ENCODE measurements around the gene INS.

The INS gene

DNA sequence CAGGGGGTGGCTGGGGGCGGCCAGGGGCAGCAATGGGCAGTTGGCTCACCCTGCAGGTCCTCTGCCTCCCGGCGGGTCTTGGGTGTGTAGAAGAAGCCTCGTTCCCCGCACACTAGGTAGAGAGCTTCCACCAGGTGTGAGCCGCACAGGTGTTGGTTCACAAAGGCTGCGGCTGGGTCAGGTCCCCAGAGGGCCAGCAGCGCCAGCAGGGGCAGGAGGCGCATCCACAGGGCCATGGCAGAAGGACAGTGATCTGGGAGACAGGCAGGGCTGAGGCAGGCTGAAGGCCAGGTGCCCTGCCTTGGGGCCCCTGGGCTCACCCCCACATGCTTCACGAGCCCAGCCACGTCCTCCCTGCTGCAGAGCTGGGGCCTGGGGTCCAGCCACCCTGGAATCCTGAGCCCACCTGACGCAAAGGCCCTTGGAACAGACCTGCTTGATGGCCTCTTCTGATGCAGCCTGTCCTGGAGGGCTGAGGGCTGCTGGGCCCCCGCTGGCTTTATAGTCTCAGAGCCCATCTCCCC, at the start of gene INS:
INS (minus strand) TSS at position 474 of the 524 bp plus-strand sequence; CDS start at position 236, 238 bp downstream.
- no peak for DNase-seq

DNA sequence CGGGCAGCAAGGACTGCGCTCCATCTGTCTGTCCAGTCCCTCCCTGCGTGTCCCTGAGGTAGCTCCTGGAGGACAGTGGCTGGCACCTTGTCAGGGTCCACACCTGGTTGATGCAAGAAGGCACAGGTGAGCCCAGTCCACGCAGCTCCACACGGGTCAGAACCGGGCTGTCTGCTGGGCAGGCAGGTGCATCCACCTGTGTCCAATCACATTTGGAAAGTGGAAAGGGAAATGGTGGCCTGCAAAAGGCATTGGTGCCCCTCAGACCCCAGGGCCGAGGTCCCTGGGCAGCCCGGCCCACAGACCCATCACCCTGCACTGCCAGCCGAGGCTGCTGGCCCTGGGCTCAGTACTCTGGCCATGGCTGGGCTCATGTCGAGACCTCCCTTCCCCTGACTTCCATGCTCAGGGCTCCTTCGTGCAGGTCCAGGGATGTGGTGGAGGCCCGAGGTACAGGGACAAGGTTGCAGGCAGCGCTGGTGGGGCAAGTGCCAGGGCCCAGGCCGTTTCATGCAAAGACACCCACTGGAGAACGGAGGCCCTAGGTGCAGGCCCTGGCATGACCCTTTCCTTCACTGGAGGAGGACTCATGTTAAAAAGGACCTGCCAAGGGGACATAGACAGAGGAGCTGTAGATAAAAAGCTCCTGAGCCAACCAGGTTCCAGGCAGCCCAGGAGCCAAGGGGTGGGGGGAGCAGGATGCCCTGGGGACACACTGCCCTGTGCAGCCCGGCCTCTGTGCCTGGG, 49.5 kb upstream of the INS start:
- DNase-seq = no peak

DNA sequence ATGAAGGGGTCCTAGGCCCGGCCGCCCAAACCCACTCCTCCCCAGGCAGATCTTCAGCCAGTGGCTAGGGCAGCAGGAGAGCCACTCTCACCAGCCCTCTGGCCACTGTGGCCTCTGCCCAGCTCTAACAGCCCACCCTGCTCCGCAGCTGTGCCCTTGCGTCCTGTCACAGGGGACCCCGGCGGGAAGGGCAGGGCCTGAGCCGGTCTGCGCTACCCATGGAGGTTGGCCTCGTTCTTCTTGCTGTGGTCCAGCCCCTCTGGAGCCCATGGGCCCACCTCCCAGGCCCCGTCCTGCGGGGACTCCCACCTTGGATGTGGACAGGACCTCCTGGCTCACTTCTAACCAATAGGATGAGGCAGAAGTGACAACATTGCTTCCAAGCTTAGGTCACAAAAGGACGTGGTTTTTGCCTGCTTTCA, 48.9 kb upstream of the INS start:
- no peak for DNase-seq

DNA sequence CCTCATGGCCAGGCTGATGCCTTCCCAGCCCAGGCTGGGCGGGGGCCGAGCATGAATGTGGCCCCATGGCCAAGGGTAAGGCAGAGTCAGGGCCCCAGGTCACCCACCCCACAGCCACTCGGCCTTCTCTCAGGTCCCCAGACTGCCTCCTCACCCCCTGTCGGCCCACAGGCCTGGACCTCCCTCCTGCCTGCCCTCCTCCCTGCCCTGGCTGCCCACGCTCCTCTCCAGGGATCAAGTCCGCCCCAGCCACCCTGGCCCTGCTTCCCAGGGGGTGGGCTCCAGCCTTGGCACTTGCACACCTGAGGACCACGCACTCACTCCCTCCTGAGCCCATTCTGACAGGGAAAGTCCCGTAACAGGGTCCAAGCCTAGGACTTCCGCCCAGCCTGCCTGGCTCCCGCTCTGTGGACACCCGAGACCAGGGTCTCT, 48.4 kb upstream of the INS start:
- no peak for DNase-seq

DNA sequence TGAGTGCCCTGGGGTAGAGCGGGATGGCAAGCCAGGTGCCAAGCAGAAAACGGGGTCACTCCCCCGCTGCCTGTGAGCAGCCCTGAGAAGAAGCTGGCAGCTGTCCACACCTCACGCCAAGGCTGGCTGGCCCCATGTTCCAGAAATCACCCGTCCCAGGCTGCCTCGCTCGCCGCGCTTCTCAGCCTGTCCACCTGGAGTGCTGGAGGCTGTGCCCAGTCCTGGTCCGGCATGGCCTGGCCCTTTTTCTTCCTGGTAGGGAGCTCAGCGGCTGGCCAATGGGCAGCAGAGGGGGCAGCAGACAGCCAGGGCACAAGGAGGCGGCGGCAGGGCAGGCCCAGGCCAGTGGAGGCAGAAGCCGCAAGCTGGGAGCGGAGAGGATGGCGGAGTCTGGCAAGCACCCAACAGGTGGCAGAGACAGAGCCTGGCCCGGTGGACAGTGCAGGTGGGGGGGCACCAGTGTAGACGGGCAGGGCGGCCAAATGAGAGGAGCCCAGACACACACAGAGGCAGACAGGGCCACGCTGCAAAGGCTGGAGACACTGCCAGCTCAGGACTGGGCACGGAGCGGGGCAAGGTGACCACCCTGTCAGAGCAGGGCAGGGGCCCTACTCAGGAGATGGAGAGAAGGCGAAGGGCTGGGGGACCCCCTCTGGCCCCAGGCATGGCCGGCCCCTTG, 47.8 kb upstream of the INS start:
- DNase-seq = no peak

DNA sequence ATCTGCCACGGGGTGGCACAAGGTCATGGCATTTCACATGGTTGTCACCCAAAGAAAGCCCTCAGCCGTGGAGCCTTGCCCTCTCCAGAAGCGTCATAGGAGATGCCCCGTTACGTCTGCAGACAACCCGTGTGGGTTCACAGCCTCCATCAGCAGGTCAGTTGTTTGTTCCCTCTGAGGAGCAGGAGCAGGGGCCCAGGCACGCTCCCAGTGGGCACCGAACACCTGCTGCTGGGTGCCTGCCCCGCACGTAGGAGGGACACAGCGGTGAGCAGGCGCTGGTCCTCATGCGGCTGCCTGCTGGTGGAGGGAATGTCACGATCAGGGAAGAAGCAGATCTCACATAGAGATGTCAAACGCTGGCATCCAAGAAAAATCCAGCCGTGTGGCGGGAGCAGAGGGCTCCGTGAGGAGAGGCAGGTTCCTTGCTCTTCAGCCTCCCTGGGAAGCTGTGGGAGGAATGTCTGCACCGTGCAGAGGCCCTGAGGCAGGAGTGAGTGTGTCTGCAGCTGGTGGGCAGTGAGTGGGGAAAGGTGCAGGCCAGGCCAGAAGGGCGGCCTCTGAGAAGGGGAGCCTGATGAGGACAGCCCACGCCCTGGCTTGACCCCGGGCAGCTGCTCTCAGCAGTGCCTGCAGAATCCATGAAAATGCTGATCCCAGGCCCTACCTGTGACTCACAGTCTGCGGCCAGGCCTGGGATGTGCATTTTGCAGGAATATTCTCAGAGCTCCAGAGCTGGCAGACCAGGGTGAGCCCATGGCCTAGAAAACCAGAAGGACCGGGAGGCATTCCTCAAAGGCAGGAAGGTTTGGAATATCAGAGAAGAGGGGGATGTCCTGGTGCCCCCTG, 47.0 kb upstream of the INS start:
- no peak for DNase-seq

DNA sequence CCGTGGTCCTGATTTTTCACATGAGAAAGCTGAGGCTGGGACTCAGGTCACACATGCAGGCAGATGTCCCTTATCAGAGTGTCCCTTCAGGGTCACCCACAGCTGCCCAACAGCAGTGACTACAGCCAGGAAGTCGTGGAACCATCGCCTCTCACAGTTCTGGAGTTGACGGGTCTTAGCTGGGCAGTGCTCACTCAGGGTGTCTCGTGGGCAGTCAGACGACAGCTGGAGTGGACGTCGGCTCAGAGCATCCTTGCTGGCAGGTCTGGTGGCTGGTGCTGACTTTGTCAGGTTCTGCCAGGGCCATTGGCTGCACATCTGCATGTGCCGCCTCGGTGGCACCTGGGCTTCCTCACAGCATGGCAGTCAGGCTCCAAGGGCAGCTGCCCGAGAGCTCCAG, 46.2 kb upstream of the INS start:
- no peak for DNase-seq

DNA sequence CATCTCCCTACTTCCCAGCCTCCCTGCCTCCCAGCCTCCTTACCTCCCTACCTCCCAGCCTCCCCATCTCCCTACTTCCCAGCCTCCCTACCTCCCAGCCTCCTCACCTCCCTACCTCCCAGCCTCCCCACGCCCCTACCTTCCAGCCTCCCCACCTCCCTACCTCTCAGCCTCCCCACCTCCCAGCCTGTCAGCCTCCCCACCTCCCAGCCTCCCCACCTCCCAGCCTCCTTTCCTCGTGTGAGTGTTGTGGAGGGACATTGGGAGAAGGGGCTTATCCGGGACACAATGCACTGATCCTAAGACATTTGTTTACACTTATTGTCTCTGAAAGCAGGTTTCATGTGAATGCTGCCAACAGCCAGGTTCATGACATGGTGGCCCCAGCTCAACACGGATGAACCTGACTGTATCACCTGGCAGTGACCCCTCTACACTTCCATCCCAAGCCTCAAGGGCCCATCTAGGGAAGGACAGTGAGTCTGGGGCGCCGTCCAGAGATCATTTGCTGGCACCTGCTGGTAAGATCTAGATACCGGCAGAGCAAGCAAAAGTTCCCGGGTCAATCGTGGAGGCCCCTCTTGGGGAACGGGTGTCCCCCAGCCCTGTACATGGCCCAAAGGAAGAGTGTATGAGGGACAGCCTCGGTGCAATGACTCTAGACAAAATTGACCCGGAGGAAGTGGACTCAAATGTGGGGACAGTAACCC, 45.1 kb upstream of the INS start:
- DNase-seq = no peak

DNA sequence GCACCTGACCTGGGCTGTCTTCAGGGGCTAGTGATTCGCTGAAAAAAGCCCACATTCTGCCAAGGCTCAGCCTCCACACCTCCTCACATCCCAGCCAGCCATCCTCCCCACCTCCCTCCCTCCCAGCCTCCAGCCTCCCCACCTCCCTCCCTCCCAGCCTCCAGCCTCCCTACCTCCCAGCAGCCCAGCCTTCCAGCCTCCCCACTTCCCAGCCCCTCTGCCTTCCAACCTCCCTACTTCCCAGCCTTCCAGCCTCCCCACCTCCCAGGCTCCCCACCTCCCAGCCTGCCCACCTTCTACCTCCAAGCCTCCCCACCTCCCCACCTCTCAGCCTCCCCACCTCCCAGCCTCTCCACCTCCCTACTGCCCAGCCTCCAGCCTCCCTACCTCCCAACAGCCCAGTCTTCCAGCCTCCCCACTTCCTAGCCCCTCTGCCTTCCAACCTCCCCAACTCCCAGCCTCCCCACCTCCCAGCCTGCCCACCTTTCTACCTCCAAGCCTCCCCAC, 44.3 kb upstream of the INS start:
- no peak for DNase-seq

DNA sequence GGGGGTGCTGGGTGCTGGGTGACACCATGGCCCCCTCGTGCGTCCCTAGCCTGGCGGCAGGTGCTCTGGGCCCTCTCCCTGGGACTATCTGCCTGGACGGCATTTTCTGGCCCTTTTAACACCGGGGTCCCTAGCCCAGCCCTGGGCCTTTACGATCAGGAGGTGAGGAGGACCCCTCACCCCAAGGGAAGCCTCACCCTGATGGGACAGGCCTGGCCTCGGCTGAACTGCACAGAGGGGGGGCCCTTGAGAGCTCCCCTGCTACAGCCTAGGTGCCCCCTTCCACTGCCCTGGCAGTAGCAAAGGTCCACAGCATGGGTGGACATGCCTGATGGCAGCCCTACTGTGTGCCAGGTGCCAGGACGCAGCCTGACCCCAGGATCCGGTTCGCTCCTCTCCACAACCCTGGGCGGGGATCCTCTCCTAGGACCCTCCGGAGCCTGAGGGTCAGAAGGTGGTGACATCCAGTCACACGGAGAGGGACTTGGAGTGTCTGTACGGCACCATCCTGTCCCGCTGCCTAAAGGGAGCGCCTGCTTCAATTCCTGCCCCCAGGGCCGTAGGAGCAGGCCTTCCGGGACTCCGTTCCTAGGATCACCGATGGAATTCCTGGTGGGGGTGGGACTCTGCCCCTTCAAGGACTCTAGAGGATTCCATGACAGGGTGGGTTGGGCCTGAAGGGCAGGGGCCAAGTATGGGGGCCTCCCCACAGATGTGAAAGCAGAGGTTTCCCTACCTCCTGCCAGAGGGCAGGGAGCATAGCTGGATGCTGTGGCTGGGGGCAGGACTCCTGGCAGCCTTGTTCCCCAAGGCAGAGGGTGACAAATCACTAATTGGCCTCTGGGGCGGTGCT, 43.6 kb upstream of the INS start:
- no peak for DNase-seq

DNA sequence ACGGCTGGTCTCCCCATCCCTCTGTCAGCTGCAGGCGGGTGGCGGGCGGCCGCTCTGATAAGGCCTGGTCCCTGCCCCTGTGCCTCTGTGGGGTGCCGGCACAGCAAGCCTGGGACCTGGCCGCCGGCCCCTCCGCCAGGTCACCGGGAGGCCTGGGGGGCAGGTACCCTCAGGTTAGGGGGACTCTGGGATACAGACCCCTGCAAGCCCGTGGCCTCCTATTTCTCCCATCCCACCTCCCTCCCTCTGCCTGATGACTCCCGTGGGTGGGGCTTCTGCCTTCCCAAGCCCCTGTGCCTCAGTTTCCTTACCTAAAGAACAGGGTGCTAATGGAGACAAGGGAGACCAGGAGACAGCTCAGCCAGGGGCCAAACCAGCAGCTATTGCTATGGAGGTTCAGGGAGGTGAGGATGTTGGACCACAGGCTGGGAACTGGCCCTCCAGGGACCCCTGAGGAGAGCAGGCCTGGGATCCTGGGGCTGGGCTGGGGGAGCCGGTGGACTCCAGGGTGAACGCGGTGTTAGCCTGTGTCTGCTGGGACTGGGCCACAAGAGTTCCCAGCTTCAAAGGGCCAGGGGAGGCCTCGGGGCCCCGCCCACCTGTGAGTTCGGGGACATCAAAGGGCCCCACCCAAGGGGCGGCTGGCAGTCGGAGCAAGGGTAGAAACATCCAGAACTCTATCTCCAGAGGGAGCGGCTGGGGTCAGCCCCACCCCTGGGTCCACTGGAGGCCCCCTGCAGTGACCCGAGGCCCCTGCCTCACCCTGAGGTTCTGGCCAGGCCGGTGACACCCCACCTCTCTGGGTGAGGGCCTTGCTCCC, 42.6 kb upstream of the INS start:
- DNase-seq = no peak

DNA sequence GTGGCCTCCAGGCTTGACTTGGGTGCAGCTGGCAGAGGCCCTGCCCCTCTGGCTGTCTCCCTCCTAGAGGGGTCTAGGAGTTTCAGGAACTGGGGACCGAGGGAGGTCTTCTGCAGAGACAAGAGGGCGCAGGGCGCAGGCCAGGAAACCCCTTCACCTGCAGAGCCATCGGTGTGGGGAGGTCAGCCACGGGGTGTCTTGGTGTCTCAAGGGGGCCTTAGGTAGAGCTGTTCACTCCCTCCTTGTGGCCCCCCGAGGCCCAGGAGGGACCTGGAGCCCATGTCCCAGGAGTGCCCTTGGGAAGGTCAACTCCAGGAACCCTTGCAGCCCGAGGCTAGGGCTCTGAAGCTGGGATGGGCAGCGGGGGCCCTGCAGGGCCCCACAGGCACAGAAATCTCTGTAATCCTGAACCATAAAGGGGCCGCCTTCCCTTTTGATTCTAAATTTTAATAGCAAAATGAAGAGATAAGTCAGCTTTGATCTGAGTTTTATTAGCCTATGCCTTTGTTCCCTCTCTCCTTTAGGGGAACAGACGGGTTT, 42.0 kb upstream of the INS start:
- no peak for DNase-seq

DNA sequence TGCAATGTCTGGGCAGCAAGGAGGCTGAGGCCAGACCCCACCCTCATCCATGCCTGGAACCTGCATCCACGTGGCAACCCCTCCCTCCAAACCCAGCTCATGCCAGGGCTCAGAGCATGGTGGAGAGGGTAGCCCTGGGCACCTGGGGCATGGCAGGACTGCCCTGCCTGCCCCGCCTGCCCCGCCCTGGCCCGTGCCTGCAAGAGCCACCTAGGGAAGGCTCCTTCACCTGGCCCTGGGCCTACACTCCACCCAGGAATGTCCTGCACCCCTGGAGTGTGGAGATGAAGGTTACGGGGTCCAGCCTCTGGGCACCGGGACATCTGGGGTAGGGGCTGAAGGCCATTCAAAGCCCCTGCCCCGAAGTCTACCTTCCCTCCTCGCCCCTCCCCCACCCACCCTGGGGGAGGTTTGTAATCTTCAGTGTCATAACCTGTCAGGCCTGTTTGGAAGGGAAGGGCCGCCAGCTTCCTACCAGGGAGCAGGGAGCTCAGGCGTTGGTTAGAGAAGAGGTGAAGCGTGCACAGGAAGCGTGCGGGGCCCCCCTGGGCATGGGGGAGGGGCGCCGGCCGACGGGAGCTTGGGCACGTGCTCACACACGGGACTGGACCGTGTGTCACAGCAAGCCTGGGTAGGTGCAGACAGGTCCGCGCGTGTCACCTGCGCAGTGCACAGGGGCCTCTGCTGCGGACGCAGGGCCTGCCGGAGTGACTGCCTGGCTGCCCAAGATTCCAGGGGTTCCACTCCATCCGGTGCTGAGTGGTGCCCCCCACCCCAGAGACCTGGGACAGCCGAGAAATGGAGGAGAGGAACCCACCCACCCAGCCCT, 41.3 kb upstream of the INS start:
- DNase-seq = no peak

DNA sequence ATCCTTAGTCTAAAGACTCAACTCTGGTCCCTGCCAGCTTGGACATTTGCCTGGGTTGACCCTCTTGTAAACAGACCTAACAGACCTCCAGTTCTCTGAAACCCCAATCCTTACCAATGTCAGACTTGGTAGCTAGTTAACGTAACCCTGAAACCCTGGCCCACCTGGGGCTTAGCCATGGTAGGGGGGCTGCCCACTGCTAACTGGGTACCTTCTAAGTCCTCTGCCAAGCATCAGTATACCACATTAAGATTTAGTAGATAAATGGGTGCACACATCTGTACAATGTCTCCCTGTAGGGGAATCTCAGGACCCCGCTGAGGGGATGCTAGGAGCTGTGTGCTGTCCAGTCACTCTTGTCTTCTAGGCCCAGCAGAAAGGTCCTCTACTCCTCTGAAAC, 40.5 kb upstream of the INS start:
- DNase-seq = no peak

DNA sequence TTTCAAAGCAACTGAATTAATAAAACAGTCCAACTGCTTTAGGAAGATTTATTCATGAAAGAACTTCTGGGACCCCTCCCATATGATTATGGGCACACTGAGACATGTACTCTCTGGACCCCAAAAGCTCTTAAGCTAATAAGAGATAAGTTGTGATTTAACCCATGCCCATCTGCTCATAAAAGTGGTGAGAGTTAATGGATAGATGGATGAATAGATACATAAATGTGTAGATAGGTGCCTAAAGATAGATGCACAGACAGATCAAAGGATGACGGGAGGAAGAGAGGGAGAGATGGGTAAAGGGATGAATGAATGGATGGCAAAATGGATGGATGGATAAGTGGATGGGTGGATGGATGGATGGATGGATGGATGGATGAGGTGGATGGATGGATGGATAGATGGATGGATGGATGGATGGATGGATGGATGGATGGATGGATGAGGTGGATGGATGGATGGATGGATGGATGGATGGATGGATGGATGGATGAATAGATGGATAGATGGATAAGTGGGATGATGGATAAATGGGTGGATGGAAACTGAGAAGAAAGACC, 40.0 kb upstream of the INS start:
- no peak for DNase-seq

DNA sequence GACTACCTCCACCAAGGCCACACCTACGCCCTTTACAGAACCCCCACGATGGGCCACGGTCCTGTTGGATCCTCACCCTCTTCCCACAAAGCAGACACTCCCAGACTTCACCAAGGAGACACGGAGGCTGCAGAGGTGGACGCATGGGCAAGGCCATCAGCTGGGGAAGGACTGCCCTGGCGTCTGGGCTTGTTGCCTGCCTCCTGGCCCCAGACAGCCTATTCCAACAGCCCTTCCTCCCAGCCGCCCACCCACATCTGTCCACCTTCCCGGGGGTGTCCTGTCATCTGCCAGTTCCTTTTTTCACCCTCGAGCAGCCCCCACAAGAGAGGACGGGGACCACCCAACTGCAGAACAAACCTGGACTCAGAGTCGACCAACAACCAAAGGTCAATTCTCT, 39.5 kb upstream of the INS start:
- DNase-seq = no peak

DNA sequence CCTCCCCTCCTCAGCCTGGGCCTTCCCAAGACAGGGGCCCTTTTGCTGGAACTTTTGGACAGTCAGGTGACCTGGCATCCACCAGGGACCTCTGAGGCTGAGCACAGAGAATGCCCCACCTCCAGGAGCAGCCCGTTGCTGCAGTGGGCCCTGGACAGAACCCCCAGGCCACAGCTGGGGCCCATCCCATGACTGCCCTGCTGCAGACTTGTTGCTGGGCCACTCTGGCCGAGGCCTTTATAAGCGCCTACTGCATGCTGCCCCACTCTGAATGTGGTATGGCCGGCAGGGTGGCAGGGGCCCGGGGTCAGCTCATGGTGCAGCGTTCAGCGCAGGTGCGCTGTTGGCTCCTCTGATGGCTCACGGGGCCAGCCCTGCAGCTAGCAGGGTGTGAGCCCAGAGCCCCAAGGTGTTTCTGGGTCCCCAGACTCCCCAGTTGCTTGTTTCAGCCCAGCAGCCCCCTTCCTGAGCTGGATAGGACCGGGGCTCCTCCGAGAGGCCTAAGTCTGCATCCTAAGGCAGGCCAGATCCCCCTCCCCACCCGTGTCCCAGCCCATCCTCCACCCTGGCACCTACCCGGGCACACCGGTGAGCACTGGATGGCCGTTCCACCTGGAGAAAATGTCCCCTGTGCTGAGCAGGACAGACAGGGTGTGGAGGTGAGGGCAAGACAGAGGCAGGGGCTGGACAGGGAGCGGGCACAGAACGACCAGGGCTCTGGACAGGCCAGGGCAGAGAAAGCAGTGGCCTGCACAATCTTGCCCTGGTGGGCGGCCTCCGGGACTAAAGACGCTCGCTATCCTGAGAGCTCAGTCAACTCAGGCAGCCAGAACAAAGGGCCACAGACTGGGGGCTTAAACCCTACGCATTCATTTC, 38.7 kb upstream of the INS start:
- no peak for DNase-seq

All from fibroblast of upper back skin (primary cell).